ENCODE results near the gene ATP10A.

ATP10A gene

DNA sequence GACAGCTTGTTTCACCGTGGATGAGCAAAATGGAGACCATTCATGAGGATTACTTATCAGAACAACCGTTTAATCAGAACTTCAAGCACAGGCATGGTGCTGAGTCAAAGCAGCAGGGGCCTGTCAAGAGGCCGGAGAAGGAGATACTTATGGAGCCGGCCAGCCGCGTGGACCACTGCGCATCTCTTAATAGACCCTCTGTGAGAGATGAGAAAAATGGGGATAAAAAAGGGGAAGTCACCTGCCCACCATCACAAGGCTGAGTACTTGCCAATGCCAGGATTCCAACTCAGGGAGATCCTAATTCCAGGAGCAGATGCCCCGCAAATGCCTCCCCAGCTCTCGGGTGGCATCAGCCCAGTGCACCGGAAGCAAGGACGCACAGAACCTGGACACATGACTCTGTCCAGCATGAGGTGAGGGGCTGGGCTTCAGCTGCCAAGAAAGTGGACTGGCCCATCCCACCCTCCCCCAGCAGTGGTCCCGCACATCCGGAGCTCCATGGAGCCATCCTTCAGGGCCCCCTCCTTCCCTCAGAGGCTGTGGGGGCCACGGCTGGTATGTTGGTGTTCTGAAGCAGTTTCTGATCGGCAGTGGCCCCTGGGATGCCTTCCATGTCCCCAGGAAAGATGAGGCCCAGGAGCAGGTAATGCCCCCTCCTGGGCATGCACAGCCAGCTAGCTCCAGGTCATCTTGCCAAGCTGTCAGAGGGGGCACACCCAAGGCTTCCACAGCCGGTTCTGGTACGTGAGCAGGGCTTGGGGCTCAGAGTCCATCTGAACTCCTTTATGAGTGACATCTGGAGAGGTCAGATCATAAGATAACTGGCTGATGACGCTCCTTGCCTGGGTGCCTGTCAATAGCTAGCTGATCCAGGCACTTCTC is 143.8 kb downstream of the ATP10A start:
- H3K79me2 ChIP-seq = no peaks in the 10 kb centered on the region
- no peak overlapping the region for H3K4me3 ChIP-seq (ENCODE audit: low read depth, low read length)
- H3K9me3 ChIP-seq (ENCODE audit: control insufficient read depth, low read length) = no peaks in the 10 kb centered on the region
- H3K4me1 ChIP-seq = peaks cover 2% of the 10 kb centered on the region
- no peak overlapping the region for H3K27ac ChIP-seq
- no peaks in the 10 kb centered on the region for H3K27me3 ChIP-seq (ENCODE audit: control insufficient read depth, insufficient read depth, low read length)
- no peak overlapping the region for H3K9ac ChIP-seq
- TF ChIP-seq CTCF (IDR thresholded peaks at IDR 0.05) = no peak
- H3K4me2 ChIP-seq (ENCODE audit: low read length) = no peak overlapping the region
- no peak overlapping the region for H2AFZ ChIP-seq
- H3K36me3 ChIP-seq (ENCODE audit: control insufficient read depth, insufficient read depth, low read length) = no peaks in the 10 kb centered on the region

DNA sequence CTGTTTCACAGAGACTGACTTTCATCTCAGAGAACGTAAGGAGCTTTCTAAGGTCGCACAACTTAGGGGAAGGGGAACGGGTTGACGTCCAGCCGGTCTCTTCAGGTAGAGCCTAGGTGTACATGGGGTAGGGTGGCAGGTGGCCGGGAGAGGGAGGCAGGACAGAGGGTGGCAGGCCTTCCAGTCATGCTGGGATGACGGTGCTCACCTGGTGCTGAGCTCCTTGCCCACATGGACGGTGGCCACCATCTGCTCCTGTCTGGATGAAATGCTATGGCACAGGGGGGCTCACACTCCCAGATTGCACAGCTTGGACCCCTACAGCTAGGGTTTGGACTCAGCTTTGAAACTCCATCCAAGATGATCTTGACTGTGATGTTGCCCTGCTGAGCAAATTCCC is 144.5 kb downstream of the ATP10A start:
- Histone ChIP-seq H3K36me3 (ENCODE audit: control insufficient read depth, insufficient read depth, low read length) (no peaks in the 10 kb centered on the region), H3K4me2 (ENCODE audit: low read length) (no peak overlapping the region), H3K9me3 (ENCODE audit: control insufficient read depth, low read length) (no peaks in the 10 kb centered on the region), H3K4me1 (peaks cover 2% of the 10 kb centered on the region), H3K4me3 (ENCODE audit: low read depth, low read length) (no peak overlapping the region), H3K27me3 (ENCODE audit: control insufficient read depth, insufficient read depth, low read length) (no peaks in the 10 kb centered on the region), H3K27ac (no peak overlapping the region), H3K79me2 (no peaks in the 10 kb centered on the region), H2AFZ (no peak overlapping the region), H3K9ac (no peak overlapping the region)
- no peak for TF ChIP-seq CTCF (IDR thresholded peaks at IDR 0.05)

DNA sequence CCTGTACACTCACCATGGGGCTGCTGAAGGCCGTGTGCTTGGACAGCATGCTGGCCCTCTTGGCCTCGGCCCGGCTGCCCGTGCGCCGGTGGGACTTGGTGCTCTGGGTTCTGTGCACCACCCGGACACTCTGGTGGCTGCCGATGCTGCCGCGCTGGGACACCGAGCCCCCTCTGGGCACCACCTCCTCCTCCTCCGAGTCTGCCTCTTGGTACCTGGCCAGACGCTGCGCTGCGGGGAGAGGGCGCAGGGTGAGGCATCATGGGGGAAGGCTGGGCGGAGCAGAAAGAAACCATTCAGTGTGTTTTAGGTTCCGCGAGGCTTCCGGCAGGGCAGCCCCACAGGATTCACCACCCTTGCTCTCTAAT is 145.0 kb downstream of the ATP10A start:
- Histone ChIP-seq H3K9ac (no peak overlapping the region), H3K27me3 (ENCODE audit: control insufficient read depth, insufficient read depth, low read length) (no peaks in the 10 kb centered on the region), H3K27ac (no peak overlapping the region), H3K9me3 (ENCODE audit: control insufficient read depth, low read length) (no peaks in the 10 kb centered on the region), H3K79me2 (no peaks in the 10 kb centered on the region), H2AFZ (no peak overlapping the region), H3K4me3 (ENCODE audit: low read depth, low read length) (no peak overlapping the region), H3K36me3 (ENCODE audit: control insufficient read depth, insufficient read depth, low read length) (no peaks in the 10 kb centered on the region), H3K4me2 (ENCODE audit: low read length) (no peak overlapping the region), H3K4me1 (peaks cover 2% of the 10 kb centered on the region)
- no peak for TF ChIP-seq CTCF (IDR thresholded peaks at IDR 0.05)

DNA sequence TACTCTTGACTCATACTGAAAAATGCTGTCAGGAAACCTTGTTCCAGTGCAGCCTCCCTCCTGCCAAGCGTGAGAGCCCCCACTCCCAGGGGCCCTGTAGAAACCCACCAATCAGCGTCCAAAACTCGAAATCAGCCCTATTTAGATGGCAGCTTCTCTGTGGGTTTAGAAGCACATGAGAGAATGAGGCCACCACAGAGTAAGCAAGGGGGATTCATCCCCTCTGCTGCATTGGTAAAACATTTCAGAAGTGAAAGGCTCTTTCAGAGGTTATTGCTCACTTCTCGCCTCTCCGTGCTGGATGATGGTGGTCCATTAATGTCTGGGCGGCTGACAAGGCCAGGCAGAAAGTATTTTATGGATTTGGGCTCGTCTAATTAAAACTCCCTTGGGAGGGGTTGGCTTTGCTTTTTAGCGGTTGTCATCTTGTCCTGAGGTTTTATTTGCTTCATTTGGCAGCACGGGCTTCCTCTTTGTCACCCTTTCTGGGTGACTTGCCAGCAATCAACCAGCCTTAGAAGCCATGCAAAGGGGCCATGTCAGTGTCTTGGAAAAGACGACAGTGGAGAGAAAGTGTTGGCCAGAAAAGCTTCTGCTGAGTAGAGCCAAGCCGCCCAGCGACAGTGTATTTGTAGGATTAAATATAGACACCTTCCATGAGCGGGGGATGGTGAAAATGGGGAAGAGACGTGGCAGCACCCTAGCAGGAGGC is 145.5 kb downstream of the ATP10A start:
- peaks cover 2% of the 10 kb centered on the region for H3K4me1 ChIP-seq
- no peaks in the 10 kb centered on the region for H3K79me2 ChIP-seq
- H3K27ac ChIP-seq = no peak overlapping the region
- no peak overlapping the region for H3K4me3 ChIP-seq (ENCODE audit: low read depth, low read length)
- H3K9me3 ChIP-seq (ENCODE audit: control insufficient read depth, low read length) = no peaks in the 10 kb centered on the region
- no peaks in the 10 kb centered on the region for H3K36me3 ChIP-seq (ENCODE audit: control insufficient read depth, insufficient read depth, low read length)
- H3K9ac ChIP-seq = no peak overlapping the region
- no peak overlapping the region for H2AFZ ChIP-seq
- no peak overlapping the region for H3K4me2 ChIP-seq (ENCODE audit: low read length)
- H3K27me3 ChIP-seq (ENCODE audit: control insufficient read depth, insufficient read depth, low read length) = no peaks in the 10 kb centered on the region
- TF ChIP-seq CTCF (IDR thresholded peaks at IDR 0.05) = no peak
